Brain microvascular endothelial cell (primary cell): Measurements from ENCODE around the gene CCDC124.

Experiments
- DNase-seq: peaks from one replicate; pipeline ENCODE4 v3.0.0-alpha.2; 2020
- H3K27ac ChIP-seq: fragments of 250-450 bp; sonication (Bioruptor Pico); 2 replicates; pipeline ENCODE4 v1.5.1; 2020; ENCODE audit warnings: mild to moderate bottlenecking, moderate library complexity
- H3K27me3 ChIP-seq: fragments of 250-450 bp; sonication (Bioruptor Pico); replicated peaks from 2 replicates; pipeline ENCODE4 v1.5.1; 2020; ENCODE audit warnings: mild to moderate bottlenecking
- H3K36me3 ChIP-seq: fragments of 250-450 bp; sonication (Bioruptor Pico); replicated peaks from 2 replicates; pipeline ENCODE4 v1.5.1; 2020; ENCODE audit warnings: mild to moderate bottlenecking
- H3K4me3 ChIP-seq: 2 replicates; pipeline ENCODE4 v1.5.1; 2011; ENCODE audit warnings: low read depth, mild to moderate bottlenecking, control low read depth, low read length, moderate library complexity
- in situ Hi-C: cut with HindIII; loops from 2 replicates; pipeline ENCODE4 v1.10.0; 2017; ENCODE audit warnings: low sequenced_read_pairs, low pct_ligation_motif_present
- TF ChIP-seq, protein P1 (sequence below): IDR thresholded peaks from 2 replicates; pipeline ENCODE4 v1.5.1; 2011; ENCODE audit warnings: low read depth, mild to moderate bottlenecking, moderate library complexity, low read length, control low read depth, inconsistent platforms; ENCODE audit errors: missing control alignments

Gene CCDC124

DNA sequence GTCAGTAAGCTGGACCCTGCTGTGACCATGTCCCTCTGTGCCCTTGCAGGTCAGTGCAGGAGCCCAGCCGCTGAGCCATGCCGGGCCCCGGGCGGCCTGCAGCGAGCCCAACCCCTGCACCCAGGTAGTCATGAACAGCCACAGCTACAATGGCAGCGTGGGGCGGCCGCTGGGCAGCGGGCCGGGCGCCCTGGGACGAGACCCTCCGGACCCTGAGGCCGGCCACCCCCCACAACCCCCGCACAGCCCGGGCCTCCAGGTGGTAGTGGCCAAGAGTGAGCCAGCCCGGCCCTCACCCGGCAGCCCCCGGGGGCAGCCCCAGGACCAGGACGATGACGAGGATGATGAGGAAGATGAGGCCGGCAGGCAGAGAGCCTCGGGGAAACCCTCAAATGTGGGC, 40.9 kb downstream of the CCDC124 start:
- Histone ChIP-seq H3K4me3 (no peak overlapping the region), H3K27ac (no peak overlapping the region), H3K36me3 (no peaks in the 10 kb centered on the region), H3K27me3 (peaks cover 2% of the 10 kb centered on the region)
- TF ChIP-seq, protein P1, sequence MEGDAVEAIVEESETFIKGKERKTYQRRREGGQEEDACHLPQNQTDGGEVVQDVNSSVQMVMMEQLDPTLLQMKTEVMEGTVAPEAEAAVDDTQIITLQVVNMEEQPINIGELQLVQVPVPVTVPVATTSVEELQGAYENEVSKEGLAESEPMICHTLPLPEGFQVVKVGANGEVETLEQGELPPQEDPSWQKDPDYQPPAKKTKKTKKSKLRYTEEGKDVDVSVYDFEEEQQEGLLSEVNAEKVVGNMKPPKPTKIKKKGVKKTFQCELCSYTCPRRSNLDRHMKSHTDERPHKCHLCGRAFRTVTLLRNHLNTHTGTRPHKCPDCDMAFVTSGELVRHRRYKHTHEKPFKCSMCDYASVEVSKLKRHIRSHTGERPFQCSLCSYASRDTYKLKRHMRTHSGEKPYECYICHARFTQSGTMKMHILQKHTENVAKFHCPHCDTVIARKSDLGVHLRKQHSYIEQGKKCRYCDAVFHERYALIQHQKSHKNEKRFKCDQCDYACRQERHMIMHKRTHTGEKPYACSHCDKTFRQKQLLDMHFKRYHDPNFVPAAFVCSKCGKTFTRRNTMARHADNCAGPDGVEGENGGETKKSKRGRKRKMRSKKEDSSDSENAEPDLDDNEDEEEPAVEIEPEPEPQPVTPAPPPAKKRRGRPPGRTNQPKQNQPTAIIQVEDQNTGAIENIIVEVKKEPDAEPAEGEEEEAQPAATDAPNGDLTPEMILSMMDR: no peak
- in situ Hi-C loops: no loop called here
- DNase-seq: no peak

DNA sequence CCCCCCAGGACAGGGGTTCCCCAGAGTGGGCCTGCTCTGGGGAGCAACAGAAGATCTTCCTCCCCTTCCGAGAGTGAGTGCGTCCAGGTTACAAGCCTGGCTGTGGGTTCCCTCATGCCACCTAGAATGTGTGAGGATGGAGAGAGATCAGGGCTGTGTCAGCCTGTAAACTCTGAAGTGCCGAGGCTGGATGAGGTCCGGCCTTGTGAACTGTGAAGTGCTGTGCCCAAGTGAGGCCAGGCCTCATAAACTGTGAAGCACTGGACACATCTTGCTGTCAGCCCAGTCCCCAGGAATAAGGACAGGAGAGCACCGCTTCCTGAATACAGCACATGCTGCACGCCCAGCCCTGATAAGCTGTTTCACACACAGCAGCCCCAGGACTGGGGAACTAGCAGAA, 41.7 kb downstream of the CCDC124 start:
- TF ChIP-seq, protein P1: no peak
- Histone ChIP-seq H3K27ac (no peak overlapping the region), H3K4me3 (no peak overlapping the region), H3K27me3 (no peaks in the 10 kb centered on the region), H3K36me3 (no peaks in the 10 kb centered on the region)
- in situ Hi-C loops: no loop called here
- DNase-seq: no peak

DNA sequence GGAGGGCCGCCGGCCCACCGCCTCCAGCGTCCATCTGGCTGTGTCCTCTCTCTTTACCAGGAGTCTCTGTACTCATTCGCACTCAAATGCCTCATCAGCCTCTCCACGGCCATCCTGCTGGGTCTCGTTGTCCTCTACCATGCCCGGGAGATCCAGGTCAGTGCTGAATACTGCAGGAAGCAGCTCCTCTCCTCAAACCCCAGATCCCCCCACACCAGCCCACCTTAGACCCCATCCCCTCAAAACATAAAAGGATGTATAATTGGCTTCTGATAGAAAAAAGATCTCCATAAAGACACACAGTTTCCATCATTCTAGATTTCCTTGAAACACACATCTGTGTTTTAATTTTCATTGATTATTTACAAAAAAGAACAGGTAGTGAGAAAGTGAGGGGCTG, 42.2 kb downstream of the CCDC124 start:
- Histone ChIP-seq H3K36me3 (no peaks in the 10 kb centered on the region), H3K27ac (no peak overlapping the region), H3K4me3 (no peak overlapping the region), H3K27me3 (no peaks in the 10 kb centered on the region)
- TF ChIP-seq, protein P1: no peak
- DNase-seq: no peak
- in situ Hi-C loops: no loop called here

DNA sequence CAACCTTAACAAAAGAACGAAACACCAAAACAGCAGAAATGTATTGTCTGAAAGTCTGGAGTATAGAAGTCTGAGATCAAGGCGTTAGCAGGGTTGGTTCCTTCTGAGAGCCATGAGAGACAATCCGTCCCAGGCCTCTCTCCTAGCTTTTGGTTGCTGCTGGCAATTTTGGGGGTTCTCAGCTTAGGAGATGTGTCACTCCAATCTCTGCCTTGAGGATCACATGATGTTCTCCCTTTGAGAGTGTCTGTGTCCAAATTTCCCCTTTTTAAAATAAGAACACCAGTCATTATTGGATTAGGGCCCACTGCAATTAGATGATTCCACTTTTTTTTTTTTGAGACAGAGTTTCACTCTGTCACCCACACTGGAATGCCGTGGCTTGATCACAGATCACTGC, 44.2 kb downstream of the CCDC124 start:
- no peaks in the 10 kb centered on the region for H3K27me3 ChIP-seq
- no peak for DNase-seq
- in situ Hi-C loops: no loop called here
- no peak overlapping the region for H3K4me3 ChIP-seq
- H3K36me3 ChIP-seq: no peaks in the 10 kb centered on the region
- no peak overlapping the region for H3K27ac ChIP-seq
- TF ChIP-seq, protein P1: no peak

DNA sequence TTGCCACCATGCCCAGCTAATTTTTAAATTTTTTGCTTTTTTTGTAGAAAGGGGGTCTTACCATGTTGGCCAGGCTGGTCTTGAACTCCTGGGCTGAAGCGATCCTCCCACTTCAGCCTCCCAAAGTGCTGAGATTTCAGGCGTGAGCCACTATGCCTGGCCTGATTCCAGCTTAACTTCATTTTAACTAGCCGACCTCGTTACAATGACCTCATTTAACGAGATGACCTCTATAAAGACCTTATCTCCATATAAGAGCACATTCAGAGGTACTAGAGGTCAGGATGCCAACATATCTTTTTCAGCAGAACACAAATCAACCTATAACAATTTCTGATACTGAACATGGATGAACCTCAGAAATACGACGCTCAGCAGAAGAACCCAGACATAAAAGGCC, 44.7 kb downstream of the CCDC124 start:
- in situ Hi-C loops: no loop called here
- Histone ChIP-seq H3K27me3 (no peaks in the 10 kb centered on the region), H3K36me3 (no peaks in the 10 kb centered on the region), H3K4me3 (no peak overlapping the region), H3K27ac (no peak overlapping the region)
- no peak for DNase-seq
- TF ChIP-seq, protein P1: no peak

DNA sequence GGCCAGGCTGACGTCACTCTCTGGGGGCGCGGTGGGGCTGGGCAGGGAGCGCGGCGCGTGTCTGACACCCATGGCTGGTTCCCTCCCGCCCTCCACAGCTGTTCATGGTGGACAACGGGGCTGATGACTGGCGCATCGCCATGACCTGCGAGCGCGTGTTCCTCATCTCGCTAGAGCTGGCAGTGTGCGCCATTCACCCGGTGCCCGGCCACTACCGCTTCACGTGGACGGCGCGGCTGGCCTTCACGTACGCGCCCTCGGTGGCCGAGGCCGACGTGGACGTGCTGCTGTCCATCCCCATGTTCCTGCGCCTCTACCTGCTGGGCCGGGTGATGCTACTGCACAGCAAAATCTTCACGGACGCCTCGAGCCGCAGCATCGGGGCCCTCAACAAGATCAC, 48.8 kb downstream of the CCDC124 start:
- DNase-seq: no peak
- H3K27ac ChIP-seq: no peak overlapping the region
- in situ Hi-C loops: no loop called here
- TF ChIP-seq, protein P1: no peak
- no peaks in the 10 kb centered on the region for H3K27me3 ChIP-seq
- H3K36me3 ChIP-seq: no peaks in the 10 kb centered on the region
- H3K4me3 ChIP-seq: no peak overlapping the region
